IMR-90 (cell line): ENCODE measurements around the gene MRAP. TPM values are rescaled to one million over a fixed set of nuclear protein-coding genes. Genes with fewer than 3 reads are reported as not detected.

Experiments
- ATAC-seq: fragments of 200-7000 bp; cut with Tn5 transposase; 2 replicates; pipeline ENCODE4 v1.9.1; 2020; ENCODE audit warnings: low read depth, mild to moderate bottlenecking, moderate library complexity
- BruUV-seq: library from RNA; stranded (reverse); fragments of 400-500 nt; replicated peaks from 2 replicates; lab custom pipeline; 2021; lab: Mats Ljungman, UMichigan
- CTCF ChIA-PET: fragments of 300-600 bp; formaldehyde crosslinking; extraction: SDS; loops from one replicate; lab custom pipeline; 2021; ENCODE audit warnings: antibody characterized with exemption; lab: Yijun Ruan, JAX
- POLR2A ChIA-PET: fragments of 300-600 bp; sonication (Branson Sonifier 250); formaldehyde crosslinking; loops from one replicate; lab custom pipeline; 2022; ENCODE audit warnings: antibody characterized with exemption; ENCODE audit not compliant: unreplicated experiment; lab: Charles Lee
- DNase-seq: peaks from one replicate; pipeline ENCODE4 v3.0.0; 2013
- H2AFZ ChIP-seq: replicated peaks from 2 replicates; pipeline ENCODE3; 2013; ENCODE audit warnings: low read length, mild to moderate bottlenecking; ENCODE audit not compliant: poor library complexity
- H2AK5ac ChIP-seq: 2 replicates; pipeline ENCODE4 v1.6.1; 2013; ENCODE audit warnings: low read depth, low read length, inconsistent platforms
- H2AK9ac ChIP-seq: replicated peaks from 2 replicates; pipeline ENCODE3; 2013; ENCODE audit warnings: mild to moderate bottlenecking, low read depth, low read length, moderate library complexity; ENCODE audit not compliant: poor library complexity
- H2BK120ac ChIP-seq: 2 replicates; pipeline ENCODE4 v1.6.1; 2013; ENCODE audit warnings: low read depth, low read length, inconsistent platforms
- H2BK15ac ChIP-seq: 3 replicates; pipeline ENCODE4 v1.6.1; 2013; ENCODE audit warnings: low read depth, low read length, inconsistent platforms
- H2BK20ac ChIP-seq: 2 replicates; pipeline ENCODE4 v1.6.1; 2013; ENCODE audit warnings: low read depth, mild to moderate bottlenecking, inconsistent platforms, low read length, moderate library complexity
- H2BK5ac ChIP-seq: 2 replicates; pipeline ENCODE4 v1.6.1; 2013; ENCODE audit warnings: mild to moderate bottlenecking, low read depth, low read length, inconsistent platforms; ENCODE audit not compliant: poor library complexity, severe bottlenecking
- H3K14ac ChIP-seq: replicated peaks from 2 replicates; pipeline ENCODE4 v1.6.1; 2013; ENCODE audit warnings: low read depth, low read length, inconsistent platforms
- H3K18ac ChIP-seq: 2 replicates; pipeline ENCODE4 v1.6.1; 2013; ENCODE audit warnings: low read depth, low read length, control low read depth
- H3K23ac ChIP-seq: 2 replicates; pipeline ENCODE4 v1.6.1; 2013; ENCODE audit warnings: low read depth, low read length, inconsistent platforms
- H3K27ac ChIP-seq: 2 replicates; pipeline ENCODE4 v1.5.1; 2013; ENCODE audit warnings: mild to moderate bottlenecking, control low read depth, low read length; ENCODE audit not compliant: insufficient read depth
- H3K27me3 ChIP-seq: 2 replicates; pipeline ENCODE4 v1.6.1; 2013; ENCODE audit warnings: low read length; ENCODE audit not compliant: control insufficient read depth, insufficient read depth
- H3K36me3 ChIP-seq: 2 replicates; pipeline ENCODE4 v1.6.1; 2013; ENCODE audit warnings: low read length, mixed read lengths; ENCODE audit not compliant: control insufficient read depth, insufficient read depth
- H3K4ac ChIP-seq: 2 replicates; pipeline ENCODE4 v1.6.1; 2013; ENCODE audit warnings: low read depth, low read length, inconsistent platforms
- H3K4me1 ChIP-seq: 2 replicates; pipeline ENCODE4 v1.6.1; 2013; ENCODE audit warnings: low read length, mixed read lengths; ENCODE audit not compliant: control insufficient read depth, insufficient read depth
- H3K4me2 ChIP-seq: 2 replicates; pipeline ENCODE4 v1.6.1; 2013; ENCODE audit warnings: low read depth, mild to moderate bottlenecking, control low read depth, low read length, moderate library complexity
- H3K4me3 ChIP-seq: 2 replicates; pipeline ENCODE4 v1.5.1; 2013; ENCODE audit warnings: low read depth, mild to moderate bottlenecking, control low read depth, low read length, moderate library complexity; ENCODE audit not compliant: insufficient read depth
- H3K56ac ChIP-seq: 2 replicates; pipeline ENCODE4 v1.6.1; 2013; ENCODE audit warnings: low read length, inconsistent platforms; ENCODE audit not compliant: insufficient read depth; ENCODE audit errors: extremely low read depth
- H3K79me1 ChIP-seq, 2 experiments: 2 replicates each; pipeline ENCODE4 v1.6.1; 2013; ENCODE audit warnings: low read length in 2 of 2, inconsistent platforms in 1 of 2, low read depth in 1 of 2
- H3K9ac ChIP-seq: 2 replicates; pipeline ENCODE4 v1.6.1; 2013; ENCODE audit warnings: low read depth, low read length, control low read depth
- H3K9me1 ChIP-seq: 2 replicates; pipeline ENCODE4 v1.6.1; 2013; ENCODE audit warnings: low read length, inconsistent platforms; ENCODE audit not compliant: insufficient read depth
- H3K9me3 ChIP-seq: 2 replicates; pipeline ENCODE4 v1.6.1; 2013; ENCODE audit warnings: low read length; ENCODE audit not compliant: control insufficient read depth, insufficient read depth
- H4K20me1 ChIP-seq: 2 replicates; pipeline ENCODE4 v1.6.1; 2013; ENCODE audit warnings: low read length, inconsistent platforms; ENCODE audit not compliant: insufficient read depth
- H4K5ac ChIP-seq: 2 replicates; pipeline ENCODE4 v1.6.1; 2013; ENCODE audit warnings: mild to moderate bottlenecking, low read depth, low read length, control low read depth
- H4K8ac ChIP-seq, 2 experiments: 2 replicates each; pipeline ENCODE4 v1.6.1; 2013; ENCODE audit warnings: low read depth in 2 of 2, low read length in 2 of 2, control low read depth in 1 of 2, inconsistent platforms in 1 of 2
- H4K91ac ChIP-seq: 2 replicates; pipeline ENCODE4 v1.6.1; 2013; ENCODE audit warnings: low read depth, low read length, inconsistent platforms; ENCODE audit not compliant: insufficient read depth
- CEBPB ChIP-seq: IDR thresholded peaks from 2 replicates; pipeline ENCODE4 v1.6.1; 2012; ENCODE audit warnings: low read depth, low read length, improper control_type of control experiment
- FOS ChIP-seq: fragments of 150-350 bp; IDR thresholded peaks from 2 replicates; pipeline ENCODE4 v1.6.1; 2016; ENCODE audit warnings: low read depth, low read length
- MAFK ChIP-seq: IDR thresholded peaks from 2 replicates; pipeline ENCODE4 v1.6.1; 2012; ENCODE audit warnings: low read depth, low read length, improper control_type of control experiment
- MXI1 ChIP-seq: IDR thresholded peaks from 2 replicates; pipeline ENCODE4 v1.6.1; 2012; ENCODE audit warnings: low read depth, mild to moderate bottlenecking, low read length, moderate library complexity, borderline replicate concordance
- NFE2L2 ChIP-seq: fragments of 150-350 bp; IDR thresholded peaks from 2 replicates; pipeline ENCODE4 v1.6.1; 2016; ENCODE audit warnings: low read depth, mild to moderate bottlenecking, low read length
- RAD21 ChIP-seq: IDR thresholded peaks from 2 replicates; pipeline ENCODE4 v1.6.1; 2012; ENCODE audit warnings: low read length, improper control_type of control experiment
- WGBS, 2 experiments: methylation state at CpG; one replicate each; pipeline versions ENCODE4 v1.1.5 to v1.1.7; 2013; ENCODE audit warnings: missing lambda C conversion rate in 2 of 2; ENCODE audit not compliant: insufficient read length in 1 of 2; ENCODE audit errors: extremely low coverage in 2 of 2; 5-methylcytosine and 5-hydroxymethylcytosine counted together
- dilution Hi-C: fragments of 300-500 bp; cut with HindIII; formaldehyde crosslinking; loops from one replicate; pipeline ENCODE4 v1.14.3; 2018; ENCODE audit warnings: low sequenced_read_pairs; ENCODE audit not compliant: unreplicated experiment
- in situ Hi-C: fragments of 300-500 bp; cut with MboI; formaldehyde crosslinking; loops from 3 replicates; pipeline ENCODE4 v1.14.3; 2019; ENCODE audit warnings: low sequenced_read_pairs, inconsistent platforms, mixed read lengths
- intact Hi-C: fragments of 100-400 bp; cut with micrococcal nuclease; formaldehyde crosslinking; loops from 2 replicates; pipeline ENCODE4 v1.10.0; 2022
- polyA plus RNA-seq, 3 experiments: library from polyadenylated mRNA; depleted of rRNA; stranded (reverse); fragments of >200 nt; gene quantifications; 2 replicates each; pipeline ENCODE4 v1.2.3, GENCODE V29; 2012; ENCODE audit warnings: low replicate concordance in 1 of 3
- total RNA-seq: library from RNA; depleted of rRNA; stranded (reverse); fragments of >200 nt; gene quantifications from 2 replicates; pipeline ENCODE4 v1.2.3, GENCODE V29; 2012
- TF ChIP-seq, protein P1 (sequence below): fragments of 150-350 bp; IDR thresholded peaks from 2 replicates; pipeline ENCODE4 v1.6.1; 2017; ENCODE audit warnings: mild to moderate bottlenecking, antibody characterized with exemption, low read length, low read depth

The MRAP gene
- total and polyA plus RNA-seq, 2 of the 4 experiments (the other 2 are of a cell fraction), result not detected

DNA sequence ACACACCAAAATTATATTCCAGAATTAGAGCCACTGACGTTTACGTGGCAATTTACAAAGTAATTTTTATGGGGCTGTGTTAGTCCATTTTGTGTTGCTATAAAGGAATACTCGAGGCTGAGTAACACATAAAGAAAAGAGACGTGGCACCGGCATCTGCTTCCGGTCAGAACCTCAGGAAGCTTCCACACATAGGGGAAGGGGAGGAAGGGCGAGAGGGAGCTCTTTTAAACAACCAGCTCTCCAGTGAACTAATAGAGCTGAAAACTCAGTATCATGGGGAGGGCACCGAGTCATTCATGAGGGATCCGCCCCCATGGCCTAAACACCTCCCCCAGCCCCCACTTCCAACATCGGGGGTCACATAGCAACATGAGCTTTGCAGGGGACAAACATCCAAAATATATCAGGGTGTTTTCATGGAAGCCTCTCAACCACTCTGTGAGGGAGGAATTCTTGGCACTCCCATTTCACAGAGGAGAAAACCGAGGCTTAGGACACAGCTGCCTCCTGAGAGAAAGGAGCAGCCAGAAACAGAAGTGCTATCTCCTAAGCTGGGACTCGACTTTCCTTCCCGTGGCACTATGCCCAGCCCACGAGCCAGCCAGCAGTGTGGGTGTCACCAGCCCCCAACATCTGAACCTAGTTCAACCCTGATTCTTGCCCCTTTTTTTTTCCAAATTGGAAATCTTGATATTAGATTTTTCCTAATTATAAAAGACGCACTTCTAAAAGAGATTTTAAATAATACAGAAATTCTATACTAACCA lies 49.0 kb upstream of the MRAP start:
- Histone ChIP-seq H2BK120ac (no peak overlapping the region), H3K9me1 (peaks cover 5% of the 10 kb centered on the region; the same call in 1 of the 2 replicates), H3K27ac (no peak overlapping the region), H3K79me1 (no peaks in the 10 kb centered on the region), H3K23ac (no peak overlapping the region), H2BK5ac (no peak overlapping the region), H2BK20ac (no peak overlapping the region), H3K4me2 (no peak overlapping the region), H4K5ac (no peak overlapping the region; the same call in 1 of the 2 replicates), H4K20me1 (no peaks in the 10 kb centered on the region), H3K14ac (no peak overlapping the region), H3K9ac (no peak overlapping the region), H4K91ac (no peak overlapping the region), H3K4me3 (no peak overlapping the region), H3K27me3 (peaks cover 27% of the 10 kb centered on the region), H3K4ac (no peak overlapping the region), H3K18ac (no peak overlapping the region; the same call in 1 of the 2 replicates), H4K8ac (no peak overlapping the region), H3K9me3 (no peaks in the 10 kb centered on the region), H3K56ac (no peak overlapping the region), H2AK9ac (no peak overlapping the region), H2BK15ac (no peak overlapping the region), H3K36me3 (no peaks in the 10 kb centered on the region), H3K4me1 (peaks cover 14% of the 10 kb centered on the region), H2AFZ (no peak overlapping the region), H2AK5ac (no peak overlapping the region)
- TF ChIP-seq NFE2L2 (no peak), MAFK (no peak), FOS (no peak), MXI1 (no peak), RAD21 (no peak), CEBPB (no peak)
- TF ChIP-seq, protein P1, sequence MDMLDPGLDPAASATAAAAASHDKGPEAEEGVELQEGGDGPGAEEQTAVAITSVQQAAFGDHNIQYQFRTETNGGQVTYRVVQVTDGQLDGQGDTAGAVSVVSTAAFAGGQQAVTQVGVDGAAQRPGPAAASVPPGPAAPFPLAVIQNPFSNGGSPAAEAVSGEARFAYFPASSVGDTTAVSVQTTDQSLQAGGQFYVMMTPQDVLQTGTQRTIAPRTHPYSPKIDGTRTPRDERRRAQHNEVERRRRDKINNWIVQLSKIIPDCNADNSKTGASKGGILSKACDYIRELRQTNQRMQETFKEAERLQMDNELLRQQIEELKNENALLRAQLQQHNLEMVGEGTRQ, result no peak
- no peak for ATAC-seq
- in situ Hi-C loops, result no loop called here
- BruUV-seq, result no TSS peak
- intact Hi-C loops, result loop anchor here (10.0 kb wide), 1 partner anchor 255 kb away; no protein-coding TSS in a partner anchor
- ChIA-PET POLR2A (no interaction called here), CTCF (interaction anchor here (0.5 kb wide), 1 partner anchor 270 kb away, joined by 7 read pairs; no protein-coding TSS in a partner anchor)
- no CpG with 5 or more reads among the region's 15 CpGs for whole genome bisulfite sequencing, 2 experiments
- no peak for DNase-seq
- dilution Hi-C loops, result no loop called here
